Tibial nerve (tissue), 4 donors: ENCODE measurements around the gene GALK1.

ENCODE experiments used
- EP300 ChIP-seq, 2 donors: sonication (generic); formaldehyde crosslinking; IDR thresholded peaks; one replicate each; pipeline ENCODE4 v1.6.1; 2017; ENCODE audit warnings: antibody characterized with exemption in 2 of 2, mild to moderate bottlenecking in 1 of 2
- POLR2A ChIP-seq, 2 donors: fragments of 450-650 bp; IDR thresholded peaks; one replicate each; pipeline ENCODE4 v1.6.1; 2017; ENCODE audit warnings: antibody characterized with exemption in 2 of 2, mild to moderate bottlenecking in 2 of 2, moderate library complexity in 2 of 2
- TF ChIP-seq, protein P1 (sequence below), 5 experiments: fragments of 200-600 bp in 3 of 5; fragments of 450-650 bp in 2 of 5; sonication (generic) in 3 of 5; IDR thresholded peaks; one replicate each; pipeline ENCODE4 v1.5.1; 2016 to 2019; ENCODE audit warnings: antibody characterized with exemption in 5 of 5, mild to moderate bottlenecking in 3 of 5, moderate library complexity in 2 of 5

- TF ChIP-seq, protein P1, sequence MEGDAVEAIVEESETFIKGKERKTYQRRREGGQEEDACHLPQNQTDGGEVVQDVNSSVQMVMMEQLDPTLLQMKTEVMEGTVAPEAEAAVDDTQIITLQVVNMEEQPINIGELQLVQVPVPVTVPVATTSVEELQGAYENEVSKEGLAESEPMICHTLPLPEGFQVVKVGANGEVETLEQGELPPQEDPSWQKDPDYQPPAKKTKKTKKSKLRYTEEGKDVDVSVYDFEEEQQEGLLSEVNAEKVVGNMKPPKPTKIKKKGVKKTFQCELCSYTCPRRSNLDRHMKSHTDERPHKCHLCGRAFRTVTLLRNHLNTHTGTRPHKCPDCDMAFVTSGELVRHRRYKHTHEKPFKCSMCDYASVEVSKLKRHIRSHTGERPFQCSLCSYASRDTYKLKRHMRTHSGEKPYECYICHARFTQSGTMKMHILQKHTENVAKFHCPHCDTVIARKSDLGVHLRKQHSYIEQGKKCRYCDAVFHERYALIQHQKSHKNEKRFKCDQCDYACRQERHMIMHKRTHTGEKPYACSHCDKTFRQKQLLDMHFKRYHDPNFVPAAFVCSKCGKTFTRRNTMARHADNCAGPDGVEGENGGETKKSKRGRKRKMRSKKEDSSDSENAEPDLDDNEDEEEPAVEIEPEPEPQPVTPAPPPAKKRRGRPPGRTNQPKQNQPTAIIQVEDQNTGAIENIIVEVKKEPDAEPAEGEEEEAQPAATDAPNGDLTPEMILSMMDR (IDR thresholded peaks at IDR 0.05), result peak in 1 of 5 experiments; percentile 53
- TF ChIP-seq POLR2A (IDR thresholded peaks at IDR 0.05), result peak; percentile 100
- TF ChIP-seq EP300 (IDR thresholded peaks at IDR 0.05), result peak; percentile 90 to 100
Observed at GRCh38 chr17:75779250-75779986, 14.4 kb upstream of the GALK1 start.
